Fibroblast of lung (primary cell): ENCODE measurements around the gene SNAPIN.

ENCODE experiments used
- CTCF ChIP-seq, 2 donors: IDR thresholded peaks in 1 of 2; conservative IDR thresholded peaks in 1 of 2; 1 replicate in 1 of 2; 2 replicates in 1 of 2; pipeline ENCODE4 v1.5.1; 2011 to 2012; ENCODE audit warnings: low read length in 2 of 2, control low read depth in 1 of 2, inconsistent platforms in 1 of 2, low read depth in 1 of 2, mild to moderate bottlenecking in 1 of 2
- EZH2 ChIP-seq: IDR thresholded peaks from 2 replicates; pipeline ENCODE4 v1.5.1; 2012; ENCODE audit warnings: low read length, control low read depth, mild to moderate bottlenecking; ENCODE audit errors: missing control alignments

DNA sequence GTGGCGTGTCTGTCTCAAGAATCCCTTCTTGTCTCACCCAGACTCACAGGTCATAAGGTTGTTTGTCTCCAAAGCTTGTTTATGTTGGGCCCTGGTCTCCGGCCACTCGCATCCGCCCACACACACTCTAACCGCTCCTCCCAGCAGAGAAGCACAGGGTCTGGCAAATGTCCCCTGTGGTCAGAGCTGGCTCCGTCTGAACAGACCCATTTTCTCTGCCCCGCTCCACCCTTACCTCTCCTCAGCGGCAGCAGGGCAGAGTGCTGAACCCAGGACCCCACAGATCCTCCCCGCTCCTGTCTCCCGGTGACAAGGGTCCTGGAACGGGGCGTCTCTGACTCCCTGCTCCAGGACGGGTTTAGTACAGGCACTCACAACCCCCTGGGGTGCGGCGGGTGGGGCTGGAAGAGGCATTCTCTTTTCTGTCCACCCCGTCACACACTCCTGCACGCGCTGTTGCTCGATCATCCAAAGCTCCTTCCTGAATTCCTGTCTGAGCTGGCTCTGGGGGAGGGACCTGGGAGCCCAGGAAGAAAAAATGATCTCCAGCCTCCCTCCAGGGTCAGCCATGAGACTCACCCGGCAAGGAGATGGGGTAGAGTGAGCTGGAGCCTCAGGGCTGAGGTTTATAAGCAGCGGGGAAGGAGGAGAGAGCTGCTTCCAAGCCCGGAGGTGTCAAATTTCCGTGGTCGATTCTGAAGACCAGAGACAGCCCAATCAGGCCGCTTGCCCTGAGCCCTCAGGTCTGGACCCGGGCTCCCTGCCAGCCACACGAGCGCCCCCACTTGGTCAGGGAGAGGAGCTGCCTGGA, 31.4 kb upstream of the SNAPIN start, which contains the start of gene S100A13:
- peak in 1 of 2 donors; percentile 47 for TF ChIP-seq CTCF (conservative IDR thresholded peaks at IDR 0.05 in 1 of 2, IDR thresholded peaks at IDR 0.05 in 1 of 2; ENCODE audit: low read depth in 1 of 2, low read length in 2 of 2)
- no peak for TF ChIP-seq EZH2
